ENCODE data around the gene EPHA3. TPM values are rescaled to one million over a fixed set of nuclear protein-coding genes. Genes with fewer than 3 reads are reported as not detected.

Gene EPHA3
- total and polyA plus RNA-seq, 7 donors = 0.12 to 2.4 (median 0.64) TPM

DNA sequence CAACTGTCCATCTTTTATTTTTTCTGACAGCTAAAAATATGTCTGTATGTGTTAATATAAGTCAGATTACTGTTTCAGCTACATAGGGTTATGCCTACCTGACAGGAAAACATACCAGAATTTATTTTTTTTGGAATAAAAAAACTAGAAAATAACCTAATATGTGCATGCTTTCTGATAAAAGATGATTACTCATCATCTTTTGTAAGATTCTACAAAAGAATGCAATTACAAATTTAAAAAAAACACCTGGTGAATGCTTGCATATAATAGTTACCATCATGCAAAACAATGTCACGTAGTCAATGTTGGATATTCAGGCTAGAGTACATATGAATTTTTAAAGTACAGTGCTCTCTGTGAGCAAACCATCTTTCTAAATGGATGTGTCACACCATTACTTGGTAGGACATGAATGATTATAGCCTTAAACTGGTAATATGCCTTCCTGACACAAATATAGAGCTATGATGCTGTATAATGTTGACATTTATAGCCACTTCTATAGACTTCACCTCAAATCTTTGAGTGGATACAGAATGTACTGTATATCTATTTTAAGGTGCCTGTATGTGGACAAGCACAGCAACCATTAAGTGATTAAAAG lies 180.6 kb downstream of the EPHA3 start:
- Histone ChIP-seq H3K4me3 (no peak overlapping the region), H3K27me3 (ENCODE audit: insufficient read depth in 3 of 3, low read length in 2 of 3) (no peaks in the 10 kb centered on the region), H3K27ac (no peak overlapping the region), H3K9me3 (peaks cover 8% of the 10 kb centered on the region), H3K4me1 (no peaks in the 10 kb centered on the region), H3K36me3 (ENCODE audit: insufficient read depth in 1 of 2, low read depth in 1 of 2) (no peaks in the 10 kb centered on the region)
- TF ChIP-seq, protein P1, sequence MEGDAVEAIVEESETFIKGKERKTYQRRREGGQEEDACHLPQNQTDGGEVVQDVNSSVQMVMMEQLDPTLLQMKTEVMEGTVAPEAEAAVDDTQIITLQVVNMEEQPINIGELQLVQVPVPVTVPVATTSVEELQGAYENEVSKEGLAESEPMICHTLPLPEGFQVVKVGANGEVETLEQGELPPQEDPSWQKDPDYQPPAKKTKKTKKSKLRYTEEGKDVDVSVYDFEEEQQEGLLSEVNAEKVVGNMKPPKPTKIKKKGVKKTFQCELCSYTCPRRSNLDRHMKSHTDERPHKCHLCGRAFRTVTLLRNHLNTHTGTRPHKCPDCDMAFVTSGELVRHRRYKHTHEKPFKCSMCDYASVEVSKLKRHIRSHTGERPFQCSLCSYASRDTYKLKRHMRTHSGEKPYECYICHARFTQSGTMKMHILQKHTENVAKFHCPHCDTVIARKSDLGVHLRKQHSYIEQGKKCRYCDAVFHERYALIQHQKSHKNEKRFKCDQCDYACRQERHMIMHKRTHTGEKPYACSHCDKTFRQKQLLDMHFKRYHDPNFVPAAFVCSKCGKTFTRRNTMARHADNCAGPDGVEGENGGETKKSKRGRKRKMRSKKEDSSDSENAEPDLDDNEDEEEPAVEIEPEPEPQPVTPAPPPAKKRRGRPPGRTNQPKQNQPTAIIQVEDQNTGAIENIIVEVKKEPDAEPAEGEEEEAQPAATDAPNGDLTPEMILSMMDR (IDR thresholded peaks at IDR 0.05) = no peak
- no peak for DNase-seq
- ATAC-seq = no peak
- intact Hi-C loops (cut with DNase I) = no loop called here
- 81 to 89% (median 86%) methylated on average over 1 of the region's 1 CpG for WGBS, 3 donors

DNA sequence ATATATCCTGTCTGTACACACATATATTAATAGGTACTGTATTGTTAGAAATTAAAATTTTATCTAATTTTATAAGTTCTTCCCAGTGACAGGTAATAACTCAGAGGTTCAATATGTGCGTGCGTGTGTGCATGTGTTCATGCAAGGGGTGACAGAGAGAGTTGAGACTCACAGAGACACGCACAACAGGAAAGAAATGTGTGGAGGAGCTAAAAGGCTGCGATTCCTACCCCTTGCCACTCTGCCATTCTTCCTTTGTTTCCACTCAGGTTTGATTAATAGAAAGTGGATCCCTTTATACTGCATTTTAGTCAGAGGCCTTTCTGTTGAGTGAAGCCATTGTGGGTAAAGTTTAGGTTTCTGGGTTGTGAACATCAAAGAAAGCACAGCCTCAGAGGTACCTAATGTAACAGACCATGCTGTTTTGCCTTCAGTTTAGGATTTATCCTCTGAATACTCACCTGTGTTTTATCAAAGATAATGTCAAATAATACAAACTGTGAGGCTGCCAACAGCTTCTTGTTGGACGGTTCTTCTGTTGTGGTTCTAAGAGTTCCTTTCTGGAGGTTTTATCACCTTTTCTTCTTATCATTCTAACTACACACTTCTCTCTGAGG lies 182.3 kb downstream of the EPHA3 start:
- 90 to 93% (median 93%) methylated on average over 5 of the region's 5 CpGs for WGBS, 3 donors
- Histone ChIP-seq H3K4me1 (no peaks in the 10 kb centered on the region), H3K9me3 (peaks cover 8% of the 10 kb centered on the region), H3K4me3 (no peak overlapping the region), H3K27ac (no peak overlapping the region), H3K27me3 (ENCODE audit: insufficient read depth in 3 of 3, low read length in 2 of 3) (no peaks in the 10 kb centered on the region), H3K36me3 (ENCODE audit: insufficient read depth in 1 of 2, low read depth in 1 of 2) (no peaks in the 10 kb centered on the region)
- intact Hi-C loops (cut with DNase I) = no loop called here
- ATAC-seq (no peak), DNase-seq (no peak)
- TF ChIP-seq, protein P1 (IDR thresholded peaks at IDR 0.05) = no peak

DNA sequence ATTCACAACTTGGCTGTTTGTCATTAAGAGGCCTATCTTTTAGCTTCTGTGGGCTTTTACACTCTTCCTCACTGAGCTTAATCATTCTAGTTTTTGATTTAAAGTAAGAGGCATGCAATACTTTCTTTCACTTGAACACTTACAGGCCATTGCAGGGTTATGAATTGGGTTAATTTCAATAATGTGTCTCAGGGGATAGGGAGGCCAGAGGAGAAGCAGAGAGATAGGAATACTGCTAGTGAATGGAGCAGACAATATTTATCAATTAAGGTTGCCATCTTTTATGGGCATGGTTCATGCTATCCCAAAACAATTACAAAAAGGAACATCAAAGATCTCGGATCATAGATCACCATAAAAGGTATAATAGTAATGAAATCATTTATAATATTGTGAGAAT lies 189.8 kb downstream of the EPHA3 start:
- 84 to 90% (median 87%) methylated on average over 1 of the region's 1 CpG for WGBS, 3 donors
- no peak for DNase-seq
- Histone ChIP-seq H3K27ac (no peak overlapping the region), H3K36me3 (ENCODE audit: insufficient read depth in 1 of 2, low read depth in 1 of 2) (no peaks in the 10 kb centered on the region), H3K27me3 (ENCODE audit: insufficient read depth in 3 of 3, low read length in 2 of 3) (no peaks in the 10 kb centered on the region), H3K4me1 (no peaks in the 10 kb centered on the region), H3K4me3 (no peak overlapping the region), H3K9me3 (peaks cover 8% of the 10 kb centered on the region)
- TF ChIP-seq, protein P1 (IDR thresholded peaks at IDR 0.05) = no peak
- ATAC-seq = no peak
- intact Hi-C loops (cut with DNase I) = no loop called here

DNA sequence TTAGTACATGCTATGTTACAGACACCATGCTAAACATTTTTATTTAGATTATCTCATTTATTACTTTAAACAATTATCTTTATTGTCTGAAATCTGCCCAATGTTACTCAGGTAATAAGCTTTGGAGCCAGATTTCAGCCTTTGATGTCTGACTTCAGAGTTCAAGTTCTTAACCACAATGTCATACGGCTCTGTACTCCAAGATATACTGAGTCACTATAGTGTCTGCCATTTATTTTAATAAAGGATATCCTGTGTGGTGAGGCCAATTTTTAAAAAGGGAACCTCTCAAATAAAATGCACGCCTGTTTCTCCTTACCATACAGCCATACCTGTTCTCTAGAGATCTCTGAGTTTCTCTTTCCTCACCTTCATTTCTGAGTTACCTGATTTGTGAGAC lies 193.1 kb downstream of the EPHA3 start:
- Histone ChIP-seq H3K4me1 (no peaks in the 10 kb centered on the region), H3K9me3 (no peaks in the 10 kb centered on the region), H3K27me3 (ENCODE audit: insufficient read depth in 3 of 3, low read length in 2 of 3) (no peaks in the 10 kb centered on the region), H3K4me3 (no peak overlapping the region), H3K27ac (no peak overlapping the region), H3K36me3 (ENCODE audit: insufficient read depth in 1 of 2, low read depth in 1 of 2) (no peaks in the 10 kb centered on the region)
- TF ChIP-seq, protein P1 (IDR thresholded peaks at IDR 0.05) = no peak
- intact Hi-C loops (cut with DNase I) = no loop called here
- no peak for DNase-seq
- ATAC-seq = no peak
- WGBS, 3 donors = 64 to 69% (median 64%) methylated on average over 2 of the region's 2 CpGs

DNA sequence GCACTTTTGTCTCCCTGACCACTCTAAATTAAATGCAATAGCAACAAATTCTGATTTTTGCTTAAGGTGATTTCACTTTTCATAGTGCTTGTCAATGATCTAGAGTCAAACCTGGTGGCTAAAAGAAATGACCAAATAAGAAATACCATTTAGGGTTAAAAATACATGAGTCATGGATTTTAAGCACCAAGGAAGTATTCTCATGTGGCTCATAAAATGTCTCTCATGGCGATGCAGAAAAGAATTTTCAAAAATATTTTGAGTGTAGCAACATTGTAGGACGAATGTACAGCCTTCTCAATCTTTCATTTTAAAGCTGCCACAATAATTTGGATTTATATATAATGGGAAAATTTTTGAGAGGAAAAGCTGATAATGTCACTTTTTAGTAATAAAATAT lies 193.6 kb downstream of the EPHA3 start:
- H3K27me3 ChIP-seq (ENCODE audit: insufficient read depth in 3 of 3, low read length in 2 of 3) = no peaks in the 10 kb centered on the region
- intact Hi-C loops (cut with DNase I) = no loop called here
- ATAC-seq (no peak), DNase-seq (no peak)
- H3K4me3 ChIP-seq = no peak overlapping the region
- no peaks in the 10 kb centered on the region for H3K4me1 ChIP-seq
- H3K27ac ChIP-seq = no peak overlapping the region
- no peaks in the 10 kb centered on the region for H3K9me3 ChIP-seq
- 15 to 25% (median 18%) methylated on average over 2 of the region's 2 CpGs for WGBS, 3 donors
- TF ChIP-seq, protein P1 (IDR thresholded peaks at IDR 0.05) = no peak
- H3K36me3 ChIP-seq (ENCODE audit: insufficient read depth in 1 of 2, low read depth in 1 of 2) = no peaks in the 10 kb centered on the region
